CD8-positive, alpha-beta memory T cell (primary cell): ENCODE data around the gene FBXW5. TPM values are rescaled to one million over a fixed set of nuclear protein-coding genes. Genes with fewer than 3 reads are reported as not detected.

Source experiments
- CTCF ChIA-PET: fragments of 350-600 bp; sonication (Branson Sonifier 250); formaldehyde crosslinking; loops from one replicate; lab custom pipeline; 2021; ENCODE audit warnings: antibody characterized with exemption; lab: Charles Lee
- POLR2A ChIA-PET: fragments of 350-600 bp; sonication (Branson Sonifier 250); formaldehyde crosslinking; loops from one replicate; lab custom pipeline; 2021; ENCODE audit warnings: antibody characterized with exemption; lab: Charles Lee
- DNase-seq, 5 donors: peaks; one replicate each; pipeline versions ENCODE4 v3.0.0 to v3.0.0-alpha.2; 2020 to 2022; ENCODE audit warnings: mixed read lengths in 1 of 5
- H3K27ac ChIP-seq: one replicate; pipeline ENCODE4 v1.7.0; 2013; ENCODE audit warnings: low read depth, mild to moderate bottlenecking, low read length, moderate library complexity
- H3K27me3 ChIP-seq: 2 replicates; pipeline ENCODE4 v1.7.0; 2013; ENCODE audit warnings: low read length, mild to moderate bottlenecking; ENCODE audit not compliant: insufficient read depth, poor library complexity, severe bottlenecking
- H3K36me3 ChIP-seq: 2 replicates; pipeline ENCODE4 v1.7.0; 2013; ENCODE audit warnings: mild to moderate bottlenecking, low read length, moderate library complexity; ENCODE audit not compliant: insufficient read depth
- H3K4me1 ChIP-seq: 2 replicates; pipeline ENCODE4 v1.7.0; 2013; ENCODE audit warnings: mild to moderate bottlenecking, low read length, moderate library complexity; ENCODE audit not compliant: insufficient read depth
- H3K4me3 ChIP-seq: 2 replicates; pipeline ENCODE4 v1.7.0; 2013; ENCODE audit warnings: mild to moderate bottlenecking, low read length
- H3K9me3 ChIP-seq: 2 replicates; pipeline ENCODE4 v1.7.0; 2013; ENCODE audit warnings: mild to moderate bottlenecking, low read length
- H3K27ac Mint-ChIP-seq, 8 donors: one replicate each; pipeline ENCODE4 v1.8.0; 2020 to 2021; ENCODE audit warnings: mixed read lengths in 8 of 8, mild to moderate bottlenecking in 6 of 8, inconsistent platforms in 3 of 8, moderate library complexity in 3 of 8
- H3K27me3 Mint-ChIP-seq, 2 donors: one replicate each; pipeline ENCODE4 v1.8.0; 2020 to 2021; ENCODE audit warnings: mixed read lengths in 2 of 2, mild to moderate bottlenecking in 1 of 2, moderate library complexity in 1 of 2
- H3K36me3 Mint-ChIP-seq, 3 donors: one replicate each; pipeline ENCODE4 v1.8.0; 2020 to 2021; ENCODE audit warnings: mixed read lengths in 3 of 3, inconsistent platforms in 1 of 3, mild to moderate bottlenecking in 1 of 3
- H3K4me1 Mint-ChIP-seq, 3 donors: one replicate each; pipeline ENCODE4 v1.8.0; 2020 to 2021; ENCODE audit warnings: mixed read lengths in 3 of 3, inconsistent platforms in 1 of 3, mild to moderate bottlenecking in 1 of 3
- H3K4me3 Mint-ChIP-seq, 7 donors: one replicate each; pipeline ENCODE4 v1.8.0; 2020 to 2021; ENCODE audit warnings: mixed read lengths in 7 of 7, mild to moderate bottlenecking in 6 of 7, moderate library complexity in 4 of 7, inconsistent platforms in 2 of 7
- H3K9me3 Mint-ChIP-seq, 5 donors: one replicate each; pipeline ENCODE4 v1.8.0; 2020 to 2022; ENCODE audit warnings: mixed read lengths in 5 of 5, mild to moderate bottlenecking in 3 of 5, moderate library complexity in 2 of 5, inconsistent platforms in 1 of 5
- polyA plus RNA-seq: library from polyadenylated mRNA; unstranded; fragments of 300-500 nt; fragmentation: Illumina TruSeq; gene quantifications from one replicate; pipeline ENCODE4 v1.2.3, GENCODE V29; 2021
- total RNA-seq, 2 experiments: library from RNA; stranded (reverse); gene quantifications; one replicate each; pipeline ENCODE4 v1.2.3, GENCODE V29; 2021

The FBXW5 gene
- total and polyA plus RNA-seq, 3 experiments from 2014 or later = 104 to 163 (median 105) TPM

- Histone ChIP-seq H3K27ac (no peak overlapping the region), H3K4me3 (no peak overlapping the region), H3K9me3 (no peaks in the 10 kb centered on the region), H3K36me3 (peaks cover 33% of the 10 kb centered on the region), H3K27me3 (no peaks in the 10 kb centered on the region), H3K4me1 (no peaks in the 10 kb centered on the region)
- Mint-ChIP-seq H3K27ac (no peak overlapping the region), H3K4me3 (no peak overlapping the region), H3K4me1 (peaks cover 0 to 6% (median 0%) of the 10 kb centered on the region in 3 donors), H3K27me3 (no peaks in the 10 kb centered on the region), H3K36me3 (peaks cover 4 to 61% (median 9%) of the 10 kb centered on the region in 3 donors), H3K9me3 (no peaks in the 10 kb centered on the region)
- DNase-seq = no peak
- POLR2A ChIA-PET = no interaction called here
- CTCF ChIA-PET = no interaction called here
These were observed 28.0 kb downstream of the FBXW5 start for GRCh38 chr9:136916330-136917184.

GRCh38 chr9:136915632-136916329, 28.8 kb downstream of the FBXW5 start:
- Mint-ChIP-seq H3K27me3 (no peaks in the 10 kb centered on the region), H3K27ac (peak overlapping the region in 1 of 8 donors; percentile 19), H3K4me3 (no peak overlapping the region), H3K36me3 (peaks cover 4 to 66% (median 9%) of the 10 kb centered on the region in 3 donors), H3K9me3 (no peaks in the 10 kb centered on the region), H3K4me1 (peaks cover 0 to 6% (median 0%) of the 10 kb centered on the region in 3 donors)
- CTCF ChIA-PET = no interaction called here
- H3K4me1 ChIP-seq = no peaks in the 10 kb centered on the region
- peaks cover 28% of the 10 kb centered on the region for H3K36me3 ChIP-seq
- H3K4me3 ChIP-seq = no peak overlapping the region
- H3K9me3 ChIP-seq = no peaks in the 10 kb centered on the region
- H3K27me3 ChIP-seq = no peaks in the 10 kb centered on the region
- H3K27ac ChIP-seq = no peak overlapping the region
- no peak for DNase-seq
- POLR2A ChIA-PET = no interaction called here

- POLR2A ChIA-PET = no interaction called here
These were observed 30.7 kb downstream of the FBXW5 start for GRCh38 chr9:136913701-136914438.

GRCh38 chr9:136910901-136911245, 33.7 kb downstream of the FBXW5 start:
- peaks cover 0 to 7% (median 3%) of the 10 kb centered on the region in 3 donors for H3K4me1 Mint-ChIP-seq
- POLR2A ChIA-PET = no interaction called here
- Histone ChIP-seq H3K36me3 (peaks cover 18% of the 10 kb centered on the region), H3K4me3 (no peak overlapping the region), H3K27me3 (no peaks in the 10 kb centered on the region), H3K9me3 (no peaks in the 10 kb centered on the region), H3K27ac (no peak overlapping the region), H3K4me1 (no peaks in the 10 kb centered on the region)
- H3K27ac Mint-ChIP-seq = peak overlapping the region in 1 of 8 donors; percentile 50
- H3K27me3 Mint-ChIP-seq = no peaks in the 10 kb centered on the region
- H3K9me3 Mint-ChIP-seq = no peaks in the 10 kb centered on the region
- H3K36me3 Mint-ChIP-seq = peaks cover 4 to 71% (median 11%) of the 10 kb centered on the region in 3 donors
- CTCF ChIA-PET = interaction anchor here (1.1 kb wide), 1 partner anchor 69 kb away, joined by 3 read pairs; the partner anchor contains the start of gene AJM1
- DNase-seq = no peak
- no peak overlapping the region for H3K4me3 Mint-ChIP-seq

More at GRCh38 chr9:136913701-136914438, 30.7 kb downstream of the FBXW5 start:
- no peak overlapping the region for H3K4me3 Mint-ChIP-seq
- H3K9me3 ChIP-seq = no peaks in the 10 kb centered on the region
- H3K27ac Mint-ChIP-seq = peak overlapping the region in 2 of 8 donors; percentile 10 to 68
- CTCF ChIA-PET = no interaction called here
- no peaks in the 10 kb centered on the region for H3K9me3 Mint-ChIP-seq
- peaks cover 4 to 68% (median 13%) of the 10 kb centered on the region in 3 donors for H3K36me3 Mint-ChIP-seq
- peaks cover 0 to 6% (median 0%) of the 10 kb centered on the region in 3 donors for H3K4me1 Mint-ChIP-seq
- H3K27ac ChIP-seq = no peak overlapping the region
- peaks cover 22% of the 10 kb centered on the region for H3K36me3 ChIP-seq
- no peaks in the 10 kb centered on the region for H3K27me3 Mint-ChIP-seq
- no peaks in the 10 kb centered on the region for H3K27me3 ChIP-seq
- DNase-seq = no peak
- no peak overlapping the region for H3K4me3 ChIP-seq
- no peaks in the 10 kb centered on the region for H3K4me1 ChIP-seq

DNA sequence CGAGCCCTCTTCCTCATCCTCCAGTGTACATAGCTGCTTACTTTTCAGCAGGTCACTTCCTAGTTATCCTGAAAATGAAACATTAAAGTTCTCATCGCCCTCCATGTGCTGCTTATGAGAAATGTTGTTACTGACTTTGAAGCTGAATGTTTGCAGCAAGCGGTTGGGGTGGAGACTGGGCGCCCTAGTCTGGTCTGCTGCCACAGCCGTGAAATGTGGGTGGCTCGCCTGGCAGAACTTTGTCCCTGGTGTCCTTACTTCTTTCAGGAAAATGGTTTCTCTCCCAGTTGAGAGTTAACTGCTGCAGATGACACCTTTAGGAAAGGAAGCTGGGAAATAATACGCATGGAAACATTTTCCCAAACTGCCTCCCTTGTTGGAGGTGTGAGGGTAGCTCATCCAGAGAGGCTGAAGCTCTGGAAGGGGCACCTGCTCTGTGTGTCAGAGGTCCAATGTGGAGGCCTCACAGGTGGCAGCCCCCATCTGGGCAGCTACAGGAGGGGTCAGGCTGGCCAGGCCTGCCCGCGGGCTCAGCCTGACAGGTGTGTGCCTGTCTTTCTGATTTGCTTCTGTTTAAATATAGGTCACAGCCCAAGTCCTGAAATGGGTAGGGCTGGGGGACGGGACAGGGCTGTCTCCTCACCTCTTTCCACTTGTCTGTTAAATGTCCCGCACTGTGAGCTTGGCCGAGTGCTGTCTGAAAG, 34.2 kb downstream of the FBXW5 start:
- no peak for DNase-seq
- H3K4me3 Mint-ChIP-seq = no peak overlapping the region
- H3K27ac Mint-ChIP-seq = peak overlapping the region in 1 of 8 donors; percentile 50
- Histone ChIP-seq H3K9me3 (no peaks in the 10 kb centered on the region), H3K27me3 (no peaks in the 10 kb centered on the region), H3K4me1 (no peaks in the 10 kb centered on the region), H3K4me3 (no peak overlapping the region), H3K27ac (no peak overlapping the region), H3K36me3 (peaks cover 16% of the 10 kb centered on the region)
- H3K36me3 Mint-ChIP-seq = peaks cover 4 to 68% (median 9%) of the 10 kb centered on the region in 3 donors
- H3K9me3 Mint-ChIP-seq = no peaks in the 10 kb centered on the region
- H3K4me1 Mint-ChIP-seq = peaks cover 0 to 9% (median 2%) of the 10 kb centered on the region in 3 donors
- H3K27me3 Mint-ChIP-seq = no peaks in the 10 kb centered on the region
- CTCF ChIA-PET = interaction anchor here (1.1 kb wide), 1 partner anchor 68 kb away, joined by 3 read pairs; the partner anchor contains the start of gene AJM1
- POLR2A ChIA-PET = no interaction called here

DNA sequence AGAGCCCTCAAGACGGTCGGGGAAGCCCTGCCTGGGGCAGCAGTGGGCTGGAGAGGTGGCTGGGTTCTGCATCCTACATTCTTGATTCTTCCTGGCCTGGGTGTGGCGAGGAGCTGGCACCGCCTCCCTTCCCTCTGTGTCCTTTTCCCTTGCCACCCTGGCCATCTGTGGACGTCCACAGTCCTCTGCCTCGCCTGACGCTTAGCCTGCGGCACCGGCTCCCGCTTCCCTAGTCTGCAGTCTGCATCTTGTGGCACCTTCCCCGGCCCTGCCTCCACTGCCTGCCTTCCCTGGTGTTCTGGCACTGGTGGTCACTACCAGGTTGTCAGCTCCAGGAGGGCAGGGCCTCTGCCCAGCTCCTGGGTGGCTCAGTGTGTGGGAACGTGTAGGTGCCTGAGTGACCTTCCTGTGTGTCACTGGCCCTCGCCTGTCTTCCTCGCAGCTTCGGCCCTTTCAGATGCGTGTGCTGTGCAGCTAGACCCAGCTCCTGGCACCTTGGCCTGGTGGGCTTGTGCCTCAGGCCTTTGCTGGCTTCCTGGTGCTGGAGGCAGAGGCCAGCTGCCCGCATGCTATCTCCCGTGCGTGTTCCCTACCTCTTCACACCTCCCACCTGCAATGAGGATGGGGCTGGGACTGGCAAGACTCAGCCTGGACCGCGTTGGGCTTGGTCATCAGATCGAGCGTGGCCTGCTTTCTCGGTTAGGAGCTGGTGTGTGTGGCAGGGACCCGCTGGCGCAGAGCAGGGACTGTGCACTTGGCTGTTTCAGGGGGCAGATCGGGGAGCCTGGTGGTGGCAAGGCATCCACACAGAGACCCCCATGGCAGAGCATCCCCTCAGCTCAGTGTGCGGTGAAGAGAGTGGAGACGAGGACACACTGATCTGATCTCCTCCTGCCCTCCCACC, 37.3 kb downstream of the FBXW5 start:
- Histone ChIP-seq H3K36me3 (peaks cover 15% of the 10 kb centered on the region), H3K27ac (no peak overlapping the region), H3K9me3 (no peaks in the 10 kb centered on the region), H3K27me3 (no peaks in the 10 kb centered on the region), H3K4me3 (no peak overlapping the region), H3K4me1 (peaks cover 23% of the 10 kb centered on the region)
- H3K4me1 Mint-ChIP-seq = peaks cover 13 to 34% (median 17%) of the 10 kb centered on the region in 3 donors
- no peak for DNase-seq
- POLR2A ChIA-PET = interaction anchor here (0.6 kb wide), 1 partner anchor 22 kb away, joined by 4 read pairs; no protein-coding TSS in a partner anchor
- peaks cover 0 to 57% (median 3%) of the 10 kb centered on the region in 3 donors for H3K36me3 Mint-ChIP-seq
- no peaks in the 10 kb centered on the region for H3K9me3 Mint-ChIP-seq
- no peak overlapping the region for H3K4me3 Mint-ChIP-seq
- H3K27me3 Mint-ChIP-seq = no peaks in the 10 kb centered on the region
- CTCF ChIA-PET = no interaction called here
- peak overlapping the region in 4 of 8 donors; percentile 48 to 86 (median 62) for H3K27ac Mint-ChIP-seq
